ENCODE data around the gene TUBE1. TPM values are rescaled to one million over a fixed set of nuclear protein-coding genes. Genes with fewer than 3 reads are reported as not detected.

Gene TUBE1
- total RNA-seq, 1 donor, result 38.2 TPM

GRCh38 chr6:112037783-112038216 lies 49.5 kb downstream of the TUBE1 start:
- H3K4me3 ChIP-seq (ENCODE audit: low read depth, low read length), result no peak overlapping the region
- DNase-seq (ENCODE audit: low read depth), result peak; percentile 97
- TF ChIP-seq CTCF (IDR thresholded peaks at IDR 0.05; ENCODE audit: insufficient read depth, low read length), result no peak

- no peak for DNase-seq (ENCODE audit: low read depth)
- no peak overlapping the region for H3K4me3 ChIP-seq (ENCODE audit: low read depth, low read length)
- TF ChIP-seq CTCF (IDR thresholded peaks at IDR 0.05; ENCODE audit: insufficient read depth, low read length), result no peak
Measured at GRCh38 chr6:112036088-112036637, 51.1 kb downstream of the TUBE1 start.

GRCh38 chr6:112034616-112034995 lies 52.7 kb downstream of the TUBE1 start:
- no peak for DNase-seq (ENCODE audit: low read depth)
- no peak overlapping the region for H3K4me3 ChIP-seq (ENCODE audit: low read depth, low read length)
- no peak for TF ChIP-seq CTCF (IDR thresholded peaks at IDR 0.05; ENCODE audit: insufficient read depth, low read length)

GRCh38 chr6:112033791-112034615 lies 53.3 kb downstream of the TUBE1 start:
- TF ChIP-seq CTCF (IDR thresholded peaks at IDR 0.05; ENCODE audit: insufficient read depth, low read length), result no peak
- no peak overlapping the region for H3K4me3 ChIP-seq (ENCODE audit: low read depth, low read length)
- no peak for DNase-seq (ENCODE audit: low read depth)

- no peak for DNase-seq (ENCODE audit: low read depth)
- H3K4me3 ChIP-seq (ENCODE audit: low read depth, low read length), result no peak overlapping the region
- no peak for TF ChIP-seq CTCF (IDR thresholded peaks at IDR 0.05; ENCODE audit: insufficient read depth, low read length)
Measured at GRCh38 chr6:112032728-112033127, 54.6 kb downstream of the TUBE1 start.

- no peak overlapping the region for H3K4me3 ChIP-seq (ENCODE audit: low read depth, low read length)
- no peak for TF ChIP-seq CTCF (IDR thresholded peaks at IDR 0.05; ENCODE audit: insufficient read depth, low read length)
- DNase-seq (ENCODE audit: low read depth), result no peak
Measured at GRCh38 chr6:112031960-112032359, 55.3 kb downstream of the TUBE1 start.

Measured in fibroblast of the aortic adventitia (primary cell).